A673 (cell line): Measurements from ENCODE around the gene DIMT1. TPM values are rescaled to one million over a fixed set of nuclear protein-coding genes. Genes with fewer than 3 reads are reported as not detected.

Experiments
- BruUV-seq: library from RNA; stranded (reverse); fragments of 400-500 nt; replicated peaks from 2 replicates; lab custom pipeline; 2021; lab: Mats Ljungman, UMichigan
- CTCF ChIA-PET: fragments of 300-600 bp; sonication (Branson Sonifier 250); formaldehyde crosslinking; loops from one replicate; lab custom pipeline; 2022; ENCODE audit warnings: antibody characterized with exemption; lab: Charles Lee
- POLR2A ChIA-PET: fragments of 300-600 bp; sonication (Branson Sonifier 250); formaldehyde crosslinking; loops from one replicate; lab custom pipeline; 2022; ENCODE audit warnings: antibody characterized with exemption; ENCODE audit not compliant: low non-redundant PET; lab: Charles Lee
- DNase-seq: peaks from one replicate; pipeline ENCODE4 v3.0.0-alpha.2; 2015; ENCODE audit warnings: low spot score
- H3K27ac ChIP-seq: fragments of 200-600 bp; sonication (generic); 2 replicates; pipeline ENCODE4 v1.5.1; 2016; ENCODE audit warnings: mixed run types, low read depth, mild to moderate bottlenecking, mixed read lengths, antibody characterized with exemption, low read length; ENCODE audit not compliant: poor library complexity, severe bottlenecking
- H3K27me3 ChIP-seq: fragments of 200-600 bp; sonication (generic); replicated peaks from 2 replicates; pipeline ENCODE4 v1.6.1; 2017; ENCODE audit warnings: mixed run types, low read depth, mild to moderate bottlenecking, mixed read lengths, antibody characterized with exemption, low read length; ENCODE audit not compliant: insufficient read depth, poor library complexity
- H3K36me3 ChIP-seq: fragments of 200-600 bp; sonication (generic); 2 replicates; pipeline ENCODE4 v1.6.1; 2016; ENCODE audit warnings: mixed run types, mild to moderate bottlenecking, mixed read lengths, antibody characterized with exemption, low read length; ENCODE audit not compliant: insufficient read depth, poor library complexity, severe bottlenecking
- H3K4me1 ChIP-seq: fragments of 200-600 bp; sonication (generic); 2 replicates; pipeline ENCODE4 v1.6.1; 2017; ENCODE audit warnings: mixed run types, mild to moderate bottlenecking, mixed read lengths, antibody characterized with exemption, low read length; ENCODE audit not compliant: insufficient read depth, poor library complexity, severe bottlenecking
- H3K4me3 ChIP-seq: fragments of 200-600 bp; sonication (generic); 2 replicates; pipeline ENCODE4 v1.5.1; 2016; ENCODE audit warnings: low read depth, mixed run types, mild to moderate bottlenecking, mixed read lengths, low read length; ENCODE audit not compliant: poor library complexity, severe bottlenecking
- H3K9me3 ChIP-seq: fragments of 200-600 bp; sonication (generic); 2 replicates; pipeline ENCODE4 v1.6.1; 2016; ENCODE audit warnings: mixed run types, low read depth, mild to moderate bottlenecking, mixed read lengths, antibody characterized with exemption, low read length; ENCODE audit not compliant: poor library complexity, severe bottlenecking
- EZH2 ChIP-seq: fragments of 200-600 bp; sonication (generic); IDR thresholded peaks from 2 replicates; pipeline ENCODE4 v1.6.1; 2017; ENCODE audit warnings: borderline replicate concordance, low read depth, mild to moderate bottlenecking, mixed read lengths, antibody characterized with exemption, low read length; ENCODE audit not compliant: poor library complexity, severe bottlenecking
- intact Hi-C: fragments of 100-400 bp; cut with micrococcal nuclease; formaldehyde crosslinking; loops from one replicate; pipeline ENCODE4 v1.10.0; 2022; ENCODE audit not compliant: unreplicated experiment
- total RNA-seq: library from RNA; stranded (reverse); gene quantifications from 2 replicates; pipeline ENCODE4 v1.2.3, GENCODE V29; 2021
- TF ChIP-seq, protein P1 (sequence below): fragments of 300-800, 200-600 bp; sonication (generic); conservative IDR thresholded peaks from 2 replicates; pipeline ENCODE4 v1.5.1; 2017; ENCODE audit warnings: low read depth, mild to moderate bottlenecking, antibody characterized with exemption, low read length, moderate library complexity, mixed read lengths

DIMT1 gene
- total RNA-seq, 1 experiment from 2014 or later: 55.1 TPM

- Histone ChIP-seq H3K36me3 (no peaks in the 10 kb centered on the region), H3K27me3 (no peaks in the 10 kb centered on the region), H3K27ac (no peak overlapping the region), H3K4me3 (no peak overlapping the region), H3K4me1 (peaks cover 7% of the 10 kb centered on the region), H3K9me3 (no peaks in the 10 kb centered on the region)
- POLR2A ChIA-PET: no interaction called here
- BruUV-seq: no TSS peak
- CTCF ChIA-PET: no interaction called here
- no peak for DNase-seq
- intact Hi-C loops: no loop called here
- no peak for TF ChIP-seq EZH2
- TF ChIP-seq, protein P1, sequence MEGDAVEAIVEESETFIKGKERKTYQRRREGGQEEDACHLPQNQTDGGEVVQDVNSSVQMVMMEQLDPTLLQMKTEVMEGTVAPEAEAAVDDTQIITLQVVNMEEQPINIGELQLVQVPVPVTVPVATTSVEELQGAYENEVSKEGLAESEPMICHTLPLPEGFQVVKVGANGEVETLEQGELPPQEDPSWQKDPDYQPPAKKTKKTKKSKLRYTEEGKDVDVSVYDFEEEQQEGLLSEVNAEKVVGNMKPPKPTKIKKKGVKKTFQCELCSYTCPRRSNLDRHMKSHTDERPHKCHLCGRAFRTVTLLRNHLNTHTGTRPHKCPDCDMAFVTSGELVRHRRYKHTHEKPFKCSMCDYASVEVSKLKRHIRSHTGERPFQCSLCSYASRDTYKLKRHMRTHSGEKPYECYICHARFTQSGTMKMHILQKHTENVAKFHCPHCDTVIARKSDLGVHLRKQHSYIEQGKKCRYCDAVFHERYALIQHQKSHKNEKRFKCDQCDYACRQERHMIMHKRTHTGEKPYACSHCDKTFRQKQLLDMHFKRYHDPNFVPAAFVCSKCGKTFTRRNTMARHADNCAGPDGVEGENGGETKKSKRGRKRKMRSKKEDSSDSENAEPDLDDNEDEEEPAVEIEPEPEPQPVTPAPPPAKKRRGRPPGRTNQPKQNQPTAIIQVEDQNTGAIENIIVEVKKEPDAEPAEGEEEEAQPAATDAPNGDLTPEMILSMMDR: no peak
Observed at GRCh38 chr5:62432621-62433064, 28.9 kb upstream of the DIMT1 start.

GRCh38 chr5:62431735-62432620, 28.3 kb upstream of the DIMT1 start:
- intact Hi-C loops: no loop called here
- Histone ChIP-seq H3K36me3 (no peaks in the 10 kb centered on the region), H3K9me3 (no peaks in the 10 kb centered on the region), H3K27ac (no peak overlapping the region), H3K4me3 (no peak overlapping the region), H3K27me3 (no peaks in the 10 kb centered on the region), H3K4me1 (peaks cover 7% of the 10 kb centered on the region)
- ChIA-PET POLR2A (no interaction called here), CTCF (no interaction called here)
- no peak for TF ChIP-seq EZH2
- TF ChIP-seq, protein P1: no peak
- BruUV-seq: no TSS peak
- no peak for DNase-seq

DNA sequence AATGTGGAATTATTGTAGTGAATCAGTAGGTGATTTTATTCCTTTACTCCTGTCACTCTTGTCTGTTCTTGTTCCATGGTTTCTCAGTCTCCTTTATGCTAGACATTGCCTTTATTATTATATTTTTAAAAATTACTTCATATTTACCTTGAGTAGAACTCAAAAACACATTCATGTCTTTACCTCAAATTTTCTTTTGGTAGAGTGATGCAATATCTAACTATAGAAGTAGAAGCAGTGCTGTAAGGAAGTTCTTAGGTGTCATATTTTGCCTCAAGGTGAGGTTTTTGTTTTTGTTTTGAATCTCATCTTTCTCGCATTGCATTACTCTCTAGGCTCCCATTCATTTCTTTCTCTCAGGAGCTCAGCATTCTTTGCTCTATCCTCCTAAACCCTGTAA, 21.1 kb upstream of the DIMT1 start:
- H3K36me3 ChIP-seq: no peaks in the 10 kb centered on the region
- H3K4me1 ChIP-seq: no peaks in the 10 kb centered on the region
- DNase-seq: no peak
- H3K27ac ChIP-seq: no peak overlapping the region
- no TSS peak for BruUV-seq
- ChIA-PET CTCF (no interaction called here), POLR2A (no interaction called here)
- no peaks in the 10 kb centered on the region for H3K27me3 ChIP-seq
- intact Hi-C loops: no loop called here
- TF ChIP-seq, protein P1: no peak
- H3K4me3 ChIP-seq: no peak overlapping the region
- H3K9me3 ChIP-seq: no peaks in the 10 kb centered on the region
